ENCODE results near the gene RBM28.

- TF ChIP-seq YY1 (IDR thresholded peaks at IDR 0.05; ENCODE audit: low read depth) (no peak), RAD21 (IDR thresholded peaks at IDR 0.05; ENCODE audit: low read depth) (no peak), EP300 (IDR thresholded peaks at IDR 0.05; ENCODE audit: borderline replicate concordance) (no peak), REST (IDR thresholded peaks at IDR 0.05; ENCODE audit: low read depth) (no peak), FOXM1 (IDR thresholded peaks at IDR 0.05; ENCODE audit: borderline replicate concordance, low read depth) (no peak), MAX (IDR thresholded peaks at IDR 0.05) (no peak), EGR1 (IDR thresholded peaks at IDR 0.05) (no peak), USF1 (IDR thresholded peaks at IDR 0.05) (no peak), CREB1 (IDR thresholded peaks at IDR 0.05; ENCODE audit: low read depth) (no peak)
Measured at GRCh38 chr7:128390871-128391565, 47.3 kb upstream of the RBM28 start.
